ENCODE results near the gene NAALADL2.

The NAALADL2 gene

DNA sequence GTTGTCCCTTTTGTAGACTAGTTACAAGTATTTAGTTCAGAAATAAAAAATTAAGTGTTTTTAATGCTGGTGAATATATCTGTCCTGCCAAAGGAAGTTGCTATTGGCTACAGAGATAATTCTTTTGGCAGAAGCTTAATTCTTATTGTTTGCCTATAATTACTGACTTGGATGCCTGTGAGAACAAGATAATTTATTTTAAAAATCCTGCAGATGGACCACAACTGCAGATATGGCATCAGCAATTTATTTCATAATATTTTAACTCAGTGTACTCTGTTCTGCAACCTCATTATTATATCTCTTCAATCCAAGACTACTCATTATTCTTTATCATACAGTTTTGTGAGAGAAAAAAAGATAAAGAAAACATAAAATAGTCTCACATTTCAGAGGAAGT, 789.8 kb downstream of the NAALADL2 start:
- no peak for DNase-seq (ENCODE audit: low read depth)
- in situ Hi-C loops (cut with HindIII; ENCODE audit: low sequenced_read_pairs), result no loop called here
- TF ChIP-seq, protein P1, sequence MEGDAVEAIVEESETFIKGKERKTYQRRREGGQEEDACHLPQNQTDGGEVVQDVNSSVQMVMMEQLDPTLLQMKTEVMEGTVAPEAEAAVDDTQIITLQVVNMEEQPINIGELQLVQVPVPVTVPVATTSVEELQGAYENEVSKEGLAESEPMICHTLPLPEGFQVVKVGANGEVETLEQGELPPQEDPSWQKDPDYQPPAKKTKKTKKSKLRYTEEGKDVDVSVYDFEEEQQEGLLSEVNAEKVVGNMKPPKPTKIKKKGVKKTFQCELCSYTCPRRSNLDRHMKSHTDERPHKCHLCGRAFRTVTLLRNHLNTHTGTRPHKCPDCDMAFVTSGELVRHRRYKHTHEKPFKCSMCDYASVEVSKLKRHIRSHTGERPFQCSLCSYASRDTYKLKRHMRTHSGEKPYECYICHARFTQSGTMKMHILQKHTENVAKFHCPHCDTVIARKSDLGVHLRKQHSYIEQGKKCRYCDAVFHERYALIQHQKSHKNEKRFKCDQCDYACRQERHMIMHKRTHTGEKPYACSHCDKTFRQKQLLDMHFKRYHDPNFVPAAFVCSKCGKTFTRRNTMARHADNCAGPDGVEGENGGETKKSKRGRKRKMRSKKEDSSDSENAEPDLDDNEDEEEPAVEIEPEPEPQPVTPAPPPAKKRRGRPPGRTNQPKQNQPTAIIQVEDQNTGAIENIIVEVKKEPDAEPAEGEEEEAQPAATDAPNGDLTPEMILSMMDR (IDR thresholded peaks at IDR 0.05; ENCODE audit: low read depth, low read length, missing control alignments), result no peak
- H3K4me3 ChIP-seq (ENCODE audit: low read depth, low read length), result no peak overlapping the region

DNA sequence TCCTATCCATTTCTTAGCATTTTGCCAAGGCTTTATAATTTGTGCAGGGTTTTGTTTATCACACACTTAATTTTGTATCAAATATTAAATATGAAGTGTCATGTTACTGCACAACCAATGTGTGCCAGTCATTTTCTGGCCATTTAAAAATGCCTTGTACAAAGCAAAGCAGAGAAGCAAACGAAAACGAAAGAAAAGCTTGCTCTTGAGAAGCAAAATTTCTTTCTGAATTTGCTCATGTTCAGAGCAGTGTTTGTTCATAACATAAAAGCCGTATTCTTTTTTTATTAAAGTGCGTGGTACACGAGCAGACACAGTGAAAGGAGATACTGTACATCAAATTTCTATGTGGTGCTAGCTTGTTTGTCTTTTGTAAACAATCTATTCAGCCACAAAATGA, 792.6 kb downstream of the NAALADL2 start:
- TF ChIP-seq, protein P1 (IDR thresholded peaks at IDR 0.05; ENCODE audit: low read depth, low read length, missing control alignments), result no peak

DNA sequence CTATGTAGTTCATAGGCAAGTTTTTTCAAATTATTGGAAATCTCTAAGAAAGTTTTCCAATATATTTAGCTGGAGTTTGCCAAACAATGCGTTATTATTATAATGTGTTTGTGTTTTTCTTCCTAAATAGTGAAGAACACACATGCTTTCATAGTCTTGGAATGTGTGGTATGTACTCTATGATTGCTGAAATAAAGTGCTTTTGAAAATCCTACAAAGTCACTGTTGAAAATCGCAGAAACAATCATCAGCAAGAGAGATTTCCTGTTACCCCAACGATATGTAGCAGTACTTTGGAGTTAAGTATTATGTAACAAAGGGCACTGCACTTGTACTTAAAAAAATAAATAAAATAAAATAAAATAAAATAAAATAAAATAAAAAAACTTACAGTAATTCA, 796.2 kb downstream of the NAALADL2 start:
- H3K4me3 ChIP-seq (ENCODE audit: low read depth, low read length), result no peak overlapping the region
- TF ChIP-seq, protein P1 (IDR thresholded peaks at IDR 0.05; ENCODE audit: low read depth, low read length, missing control alignments), result no peak
- in situ Hi-C loops (cut with HindIII; ENCODE audit: low sequenced_read_pairs), result no loop called here
- no peak for DNase-seq (ENCODE audit: low read depth)

More for the DNA sequence above, 792.6 kb downstream of the NAALADL2 start:
- no peak overlapping the region for H3K4me3 ChIP-seq (ENCODE audit: low read depth, low read length)
- in situ Hi-C loops (cut with HindIII; ENCODE audit: low sequenced_read_pairs), result no loop called here
- no peak for DNase-seq (ENCODE audit: low read depth)

DNA sequence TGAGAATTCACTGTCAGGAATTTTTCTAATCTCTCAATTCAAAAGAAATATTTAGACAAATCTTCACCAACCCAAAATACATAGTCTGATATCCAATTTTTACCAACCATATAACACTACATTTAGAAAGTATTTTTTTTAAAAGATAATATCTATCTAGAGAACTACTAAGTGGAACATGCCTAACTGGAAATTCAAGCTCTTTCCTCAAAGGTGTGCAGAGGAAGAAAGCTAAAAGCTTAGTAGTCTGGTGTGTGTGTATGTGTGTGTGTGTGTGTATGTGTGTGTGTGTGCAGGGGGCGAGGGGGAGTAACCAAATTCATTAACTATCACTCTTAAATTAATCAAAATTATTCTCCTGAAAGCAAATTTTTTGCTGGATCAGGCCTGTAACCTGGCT, 797.3 kb downstream of the NAALADL2 start:
- TF ChIP-seq, protein P1 (IDR thresholded peaks at IDR 0.05; ENCODE audit: low read depth, low read length, missing control alignments), result no peak
- H3K4me3 ChIP-seq (ENCODE audit: low read depth, low read length), result no peak overlapping the region
- in situ Hi-C loops (cut with HindIII; ENCODE audit: low sequenced_read_pairs), result no loop called here
- DNase-seq (ENCODE audit: low read depth), result no peak

DNA sequence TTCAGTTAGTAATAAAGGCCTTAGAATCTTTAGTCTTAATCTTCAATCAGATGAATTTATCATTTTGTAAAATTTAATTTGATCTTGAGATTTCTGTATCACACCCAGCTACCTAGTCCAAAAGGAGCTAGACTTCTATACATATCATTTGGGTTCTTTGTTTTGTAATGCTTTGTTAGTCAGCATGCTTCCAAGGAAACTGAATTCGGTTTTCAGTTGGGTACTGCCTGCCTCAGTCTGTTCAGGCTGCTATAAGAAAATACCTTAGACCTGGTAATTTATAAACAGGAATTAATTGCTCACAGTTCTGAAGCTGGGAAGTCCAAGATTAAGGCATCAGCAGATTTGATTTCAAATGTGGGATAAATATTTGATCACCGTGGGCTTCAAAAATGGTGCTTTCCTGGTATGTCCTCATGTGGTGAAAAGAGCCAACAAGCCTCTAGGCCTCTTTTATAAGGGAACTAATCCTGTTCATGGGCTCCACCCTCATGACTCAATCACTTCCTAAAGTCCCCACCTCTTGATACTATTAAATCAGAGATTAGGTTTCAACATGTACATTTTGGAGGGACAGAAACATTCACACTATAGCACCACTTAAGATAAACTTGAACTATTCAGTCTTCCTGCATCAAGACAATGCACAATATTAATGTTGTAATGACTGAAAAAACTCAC, 800.7 kb downstream of the NAALADL2 start:
- no peak overlapping the region for H3K4me3 ChIP-seq (ENCODE audit: low read depth, low read length)
- in situ Hi-C loops (cut with HindIII; ENCODE audit: low sequenced_read_pairs), result no loop called here
- no peak for DNase-seq (ENCODE audit: low read depth)
- TF ChIP-seq, protein P1 (IDR thresholded peaks at IDR 0.05; ENCODE audit: low read depth, low read length, missing control alignments), result no peak

DNA sequence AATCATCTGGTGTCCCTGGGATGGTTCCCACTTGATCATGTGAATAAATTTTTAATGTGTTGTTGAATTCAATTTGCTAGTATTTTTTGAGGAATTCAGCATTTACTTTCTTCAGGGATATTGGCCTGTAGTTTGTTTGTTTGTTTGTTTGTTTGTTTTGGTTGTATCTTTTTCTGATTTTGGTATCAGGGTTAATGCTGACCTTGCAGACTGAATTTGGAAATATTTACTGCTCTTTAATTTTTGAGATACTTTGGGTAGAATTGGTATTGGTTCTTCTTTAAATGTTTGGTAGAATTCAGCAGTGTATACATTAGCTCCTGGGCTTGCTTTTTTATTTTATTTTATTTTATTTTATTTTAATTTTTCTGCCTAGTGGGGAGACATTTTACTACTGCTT, 803.7 kb downstream of the NAALADL2 start:
- in situ Hi-C loops (cut with HindIII; ENCODE audit: low sequenced_read_pairs), result no loop called here
- TF ChIP-seq, protein P1 (IDR thresholded peaks at IDR 0.05; ENCODE audit: low read depth, low read length, missing control alignments), result no peak
- no peak for DNase-seq (ENCODE audit: low read depth)
- H3K4me3 ChIP-seq (ENCODE audit: low read depth, low read length), result no peak overlapping the region

All from astrocyte of the cerebellum (primary cell).